Measurements from ENCODE around the gene MARCO. TPM values are rescaled to one million over a fixed set of nuclear protein-coding genes. Genes with fewer than 3 reads are reported as not detected.

Gene MARCO
- total and polyA plus RNA-seq, 4 donors: 21.8 to 113 (median 61.6) TPM

- peaks cover 0 to 5% (median 0%) of the 10 kb centered on the region in 4 donors for H3K27me3 ChIP-seq (ENCODE audit: control insufficient read depth in 4 of 4, insufficient read depth in 4 of 4, low read length in 3 of 4)
- TF ChIP-seq, protein P1, sequence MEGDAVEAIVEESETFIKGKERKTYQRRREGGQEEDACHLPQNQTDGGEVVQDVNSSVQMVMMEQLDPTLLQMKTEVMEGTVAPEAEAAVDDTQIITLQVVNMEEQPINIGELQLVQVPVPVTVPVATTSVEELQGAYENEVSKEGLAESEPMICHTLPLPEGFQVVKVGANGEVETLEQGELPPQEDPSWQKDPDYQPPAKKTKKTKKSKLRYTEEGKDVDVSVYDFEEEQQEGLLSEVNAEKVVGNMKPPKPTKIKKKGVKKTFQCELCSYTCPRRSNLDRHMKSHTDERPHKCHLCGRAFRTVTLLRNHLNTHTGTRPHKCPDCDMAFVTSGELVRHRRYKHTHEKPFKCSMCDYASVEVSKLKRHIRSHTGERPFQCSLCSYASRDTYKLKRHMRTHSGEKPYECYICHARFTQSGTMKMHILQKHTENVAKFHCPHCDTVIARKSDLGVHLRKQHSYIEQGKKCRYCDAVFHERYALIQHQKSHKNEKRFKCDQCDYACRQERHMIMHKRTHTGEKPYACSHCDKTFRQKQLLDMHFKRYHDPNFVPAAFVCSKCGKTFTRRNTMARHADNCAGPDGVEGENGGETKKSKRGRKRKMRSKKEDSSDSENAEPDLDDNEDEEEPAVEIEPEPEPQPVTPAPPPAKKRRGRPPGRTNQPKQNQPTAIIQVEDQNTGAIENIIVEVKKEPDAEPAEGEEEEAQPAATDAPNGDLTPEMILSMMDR (IDR thresholded peaks at IDR 0.05; ENCODE audit: low read depth, low read length, missing input control): no peak
- TF ChIP-seq FOXA1 (IDR thresholded peaks at IDR 0.05): no peak
- no peak for TF ChIP-seq YY1 (IDR thresholded peaks at IDR 0.05)
- TF ChIP-seq FOXA2 (IDR thresholded peaks at IDR 0.05): no peak
- TF ChIP-seq EGR1 (IDR thresholded peaks at IDR 0.05; ENCODE audit: low read depth in 2 of 2): no peak
- no peak for TF ChIP-seq ZBTB33 (IDR thresholded peaks at IDR 0.05)
- TF ChIP-seq, protein P2, sequence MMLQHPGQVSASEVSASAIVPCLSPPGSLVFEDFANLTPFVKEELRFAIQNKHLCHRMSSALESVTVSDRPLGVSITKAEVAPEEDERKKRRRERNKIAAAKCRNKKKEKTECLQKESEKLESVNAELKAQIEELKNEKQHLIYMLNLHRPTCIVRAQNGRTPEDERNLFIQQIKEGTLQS (IDR thresholded peaks at IDR 0.05): no peak
- no peak for TF ChIP-seq RXRA (IDR thresholded peaks at IDR 0.05)
- TF ChIP-seq GABPA (IDR thresholded peaks at IDR 0.05 in 1 of 2, conservative IDR thresholded peaks at IDR 0.05 in 1 of 2): no peak
- H3K27ac ChIP-seq (ENCODE audit: low read depth in 1 of 2, low read length in 2 of 2): no peak overlapping the region
- H3K4me3 ChIP-seq (ENCODE audit: low read depth in 1 of 3, low read length in 3 of 3): no peak overlapping the region
- H3K9ac ChIP-seq (ENCODE audit: low read depth in 1 of 2, low read length in 2 of 2): no peak overlapping the region
- no peaks in the 10 kb centered on the region for H3K4me1 ChIP-seq (ENCODE audit: control insufficient read depth in 4 of 4, insufficient read depth in 4 of 4, low read length in 3 of 4)
- WGBS: 91% methylated on average over 5 of the region's 5 CpGs
- no peaks in the 10 kb centered on the region for H3K36me3 ChIP-seq (ENCODE audit: control insufficient read depth in 4 of 4, insufficient read depth in 3 of 4, low read depth in 1 of 4, low read length in 3 of 4)
- no peak for DNase-seq (ENCODE audit: low spot score)
- H3K9me3 ChIP-seq (ENCODE audit: control insufficient read depth in 4 of 4, low read length in 3 of 4): no peaks in the 10 kb centered on the region
Observed at GRCh38 chr2:119005051-119005450, 63.1 kb downstream of the MARCO start.

DNA sequence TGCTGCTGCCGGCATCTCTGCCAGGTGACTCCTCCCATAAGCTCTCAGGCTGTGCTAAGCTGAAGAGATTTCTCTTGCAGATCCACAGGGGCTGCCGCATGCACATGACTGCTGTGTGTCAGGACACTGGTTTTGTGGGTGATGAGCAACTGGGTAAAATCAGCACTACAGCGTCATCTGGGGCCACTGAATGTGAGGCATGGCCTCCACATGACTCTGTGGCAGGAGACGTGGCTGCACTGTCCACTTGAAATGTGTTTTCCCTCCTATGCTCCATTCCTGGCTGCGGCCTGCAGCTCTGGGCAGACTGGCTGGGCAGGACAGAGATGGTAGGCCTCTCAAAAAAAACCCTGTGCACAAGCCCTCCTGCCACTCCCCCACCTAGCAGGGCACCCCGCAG lies 63.6 kb downstream of the MARCO start:
- Histone ChIP-seq H3K4me3 (ENCODE audit: low read depth in 1 of 3, low read length in 3 of 3) (no peak overlapping the region), H3K9ac (ENCODE audit: low read depth in 1 of 2, low read length in 2 of 2) (no peak overlapping the region), H3K27ac (ENCODE audit: low read depth in 1 of 2, low read length in 2 of 2) (no peak overlapping the region), H3K9me3 (ENCODE audit: control insufficient read depth in 4 of 4, low read length in 3 of 4) (no peaks in the 10 kb centered on the region), H3K36me3 (ENCODE audit: control insufficient read depth in 4 of 4, insufficient read depth in 3 of 4, low read depth in 1 of 4, low read length in 3 of 4) (no peaks in the 10 kb centered on the region), H3K4me1 (ENCODE audit: control insufficient read depth in 4 of 4, insufficient read depth in 4 of 4, low read length in 3 of 4) (no peaks in the 10 kb centered on the region), H3K27me3 (ENCODE audit: control insufficient read depth in 4 of 4, insufficient read depth in 4 of 4, low read length in 3 of 4) (peaks cover 0 to 5% (median 0%) of the 10 kb centered on the region in 4 donors)
- WGBS: 93% methylated on average over 6 of the region's 6 CpGs
- TF ChIP-seq TAF1 (conservative IDR thresholded peaks at IDR 0.05) (no peak), YY1 (IDR thresholded peaks at IDR 0.05) (no peak), ZBTB33 (IDR thresholded peaks at IDR 0.05) (no peak), RXRA (IDR thresholded peaks at IDR 0.05) (no peak), FOXA2 (IDR thresholded peaks at IDR 0.05) (no peak), SP1 (IDR thresholded peaks at IDR 0.05) (no peak), HNF4G (IDR thresholded peaks at IDR 0.05) (no peak), GABPA (IDR thresholded peaks at IDR 0.05 in 1 of 2, conservative IDR thresholded peaks at IDR 0.05 in 1 of 2) (no peak), RAD21 (IDR thresholded peaks at IDR 0.05) (no peak), HNF4A (conservative IDR thresholded peaks at IDR 0.05) (no peak), NR2F2 (IDR thresholded peaks at IDR 0.05) (no peak), REST (IDR thresholded peaks at IDR 0.05) (no peak), JUND (IDR thresholded peaks at IDR 0.05) (no peak)
- TF ChIP-seq, protein P2 (IDR thresholded peaks at IDR 0.05): no peak
- TF ChIP-seq, protein P1 (IDR thresholded peaks at IDR 0.05; ENCODE audit: low read depth, low read length, missing input control): no peak
- DNase-seq (ENCODE audit: low spot score): no peak
